HG02973 (cell line): Measurements from ENCODE around the gene DPYD.

ENCODE experiments used
- ATAC-seq: cut with Tn5 transposase; IDR thresholded peaks from one replicate; pipeline ENCODE4 v1.9.1; 2021; ENCODE audit warnings: moderate library complexity; ENCODE audit not compliant: unreplicated experiment

DPYD gene

GRCh38 chr1:97726386-97726785 is 194.4 kb downstream of the DPYD start:
- ATAC-seq, result no peak

DNA sequence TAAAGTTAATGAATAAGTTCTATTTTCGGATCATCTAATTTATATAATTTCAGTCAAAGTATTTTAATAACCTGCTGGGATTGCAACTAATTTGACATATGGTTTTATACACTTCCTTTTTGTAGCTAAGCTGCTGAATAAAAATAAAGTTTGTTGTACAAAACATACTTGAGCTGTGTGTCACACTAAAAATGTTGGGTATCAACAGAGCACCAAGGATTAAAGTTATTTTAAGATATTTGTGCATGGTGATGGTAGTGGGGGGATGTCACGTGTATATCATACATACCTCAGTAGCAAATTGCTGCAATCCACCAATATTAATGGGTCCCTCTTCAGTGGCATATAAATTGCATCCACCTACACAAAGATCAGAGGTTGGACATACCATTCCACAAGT is 199.6 kb downstream of the DPYD start:
- ATAC-seq, result no peak

DNA sequence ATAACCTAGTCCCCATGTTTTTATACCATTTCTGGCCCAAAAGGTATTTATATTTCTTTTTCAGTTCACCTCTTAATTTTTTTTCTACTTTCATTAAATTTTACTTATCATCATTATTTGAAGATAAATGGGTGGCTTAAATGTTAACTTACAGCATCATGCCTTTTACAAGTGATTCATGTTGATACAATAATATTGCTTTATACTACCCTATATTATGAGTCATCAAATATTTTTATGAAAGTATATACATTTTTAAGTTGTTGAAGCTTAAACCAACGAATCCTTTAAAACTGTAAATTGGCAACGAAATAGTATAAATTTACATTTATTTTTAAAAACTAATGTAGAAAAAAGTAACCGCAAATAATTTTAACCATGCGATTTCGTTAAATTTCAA is 207.9 kb downstream of the DPYD start:
- no peak for ATAC-seq

GRCh38 chr1:97711858-97712257 is 209.0 kb downstream of the DPYD start:
- no peak for ATAC-seq

DNA sequence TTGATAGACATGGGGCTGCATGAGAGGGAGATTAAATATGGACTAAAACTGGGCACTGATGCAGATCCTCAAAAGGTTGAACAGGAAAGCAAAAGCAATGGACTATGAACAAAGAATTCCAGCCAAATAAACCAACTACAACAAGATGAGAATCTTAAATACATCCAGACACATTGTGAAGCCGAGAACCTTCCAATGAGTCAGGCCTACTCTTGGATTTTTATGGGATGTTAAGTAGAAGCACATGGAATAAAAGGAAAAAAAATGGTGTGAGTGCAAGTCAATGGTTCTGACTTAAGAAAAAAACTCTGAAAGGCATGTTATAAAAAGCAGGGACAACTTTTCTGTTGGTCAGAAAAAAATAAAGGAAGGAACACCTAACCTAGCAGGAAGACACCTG is 227.2 kb downstream of the DPYD start:
- ATAC-seq, result no peak

GRCh38 chr1:97691325-97691724 is 229.5 kb downstream of the DPYD start:
- ATAC-seq, result no peak

- no peak for ATAC-seq
Observed at GRCh38 chr1:97685360-97685759, 235.5 kb downstream of the DPYD start.

GRCh38 chr1:97680894-97681293 is 239.9 kb downstream of the DPYD start:
- ATAC-seq, result no peak

- no peak for ATAC-seq
Observed at GRCh38 chr1:97680470-97680869, 240.4 kb downstream of the DPYD start.

GRCh38 chr1:97677702-97678101 is 243.1 kb downstream of the DPYD start:
- ATAC-seq, result no peak

GRCh38 chr1:97674517-97674916 is 246.3 kb downstream of the DPYD start:
- no peak for ATAC-seq

GRCh38 chr1:97668945-97669344 is 251.9 kb downstream of the DPYD start:
- no peak for ATAC-seq

- ATAC-seq, result no peak
Observed at GRCh38 chr1:97660431-97661105, 260.3 kb downstream of the DPYD start.

GRCh38 chr1:97654876-97655585 is 265.8 kb downstream of the DPYD start:
- ATAC-seq, result no peak

GRCh38 chr1:97651250-97651649 is 269.6 kb downstream of the DPYD start:
- no peak for ATAC-seq

DNA sequence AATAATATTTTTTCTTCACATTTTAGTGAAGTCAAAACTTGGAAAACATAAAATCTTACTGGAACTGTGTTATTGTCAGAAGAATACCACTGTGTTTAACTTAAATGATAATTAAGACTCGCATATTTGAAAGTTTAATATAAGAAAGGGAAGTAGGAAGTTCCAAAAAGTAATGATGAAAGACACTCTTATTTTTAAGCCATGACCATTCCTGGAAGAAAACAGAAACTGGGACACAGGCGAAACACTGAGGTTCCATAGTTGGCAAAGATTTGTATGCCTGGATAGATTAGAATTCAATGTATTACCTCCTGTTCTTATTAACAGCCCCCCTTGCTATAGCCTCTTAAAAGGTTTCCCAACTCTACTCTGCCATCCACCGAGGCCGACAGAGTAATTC is 271.2 kb downstream of the DPYD start:
- no peak for ATAC-seq

DNA sequence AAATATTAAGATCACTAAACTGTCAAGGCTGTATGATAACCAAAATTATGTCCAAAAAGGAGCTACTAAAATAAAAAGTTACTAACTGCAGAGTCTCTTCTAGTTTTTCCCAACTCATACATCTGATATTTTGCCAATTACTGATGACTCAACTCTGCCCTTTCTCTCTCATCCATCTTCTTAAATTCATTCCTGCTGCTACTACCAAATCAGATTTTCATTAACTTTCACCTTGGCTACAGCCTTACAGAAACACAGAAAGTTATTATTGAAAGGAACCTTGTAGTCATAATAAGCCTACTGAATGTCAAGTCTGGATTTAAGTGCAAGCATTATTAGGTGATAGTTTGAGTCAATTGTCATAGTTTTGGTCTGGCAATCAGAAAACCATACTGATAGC is 273.1 kb downstream of the DPYD start:
- no peak for ATAC-seq

- ATAC-seq, result no peak
Observed at GRCh38 chr1:97646071-97646470, 274.8 kb downstream of the DPYD start.

DNA sequence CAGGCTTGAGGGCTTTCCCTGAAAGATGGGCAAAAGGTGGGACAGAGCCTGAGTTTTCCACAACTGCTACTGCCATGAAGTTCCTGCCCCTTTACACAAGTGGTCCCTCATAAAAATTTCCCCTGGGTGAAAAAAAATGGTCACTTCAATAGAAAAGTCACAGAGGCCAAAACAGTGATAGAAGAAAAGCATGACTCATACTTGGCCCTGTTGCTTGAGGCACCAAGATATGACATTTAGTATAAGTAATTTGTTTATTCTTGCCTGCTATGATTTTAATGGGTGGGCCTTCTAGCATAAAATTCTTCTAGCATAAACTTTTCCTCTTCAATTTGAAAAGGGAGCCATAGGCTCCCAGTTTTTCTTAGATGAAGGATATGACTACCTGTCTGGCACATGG is 280.2 kb downstream of the DPYD start:
- no peak for ATAC-seq

DNA sequence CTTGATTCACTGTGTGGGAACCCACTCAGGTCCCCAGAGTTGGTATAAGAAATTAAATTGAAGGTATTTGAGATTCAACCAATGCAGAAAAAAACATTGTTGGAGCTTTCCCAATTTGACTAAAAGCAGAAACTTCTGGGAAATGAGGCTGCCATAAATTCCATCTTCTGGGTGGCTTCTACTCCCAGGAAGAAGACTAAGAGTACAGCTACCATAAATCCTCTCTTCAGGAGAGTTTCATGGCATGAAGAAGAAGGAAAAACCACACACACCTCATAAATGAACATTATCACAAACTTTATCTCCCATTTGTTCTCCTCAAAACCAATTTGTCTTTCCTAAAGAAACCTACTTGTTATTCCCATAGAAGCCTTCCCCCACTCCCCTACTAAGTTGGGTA is 283.9 kb downstream of the DPYD start:
- ATAC-seq, result no peak

DNA sequence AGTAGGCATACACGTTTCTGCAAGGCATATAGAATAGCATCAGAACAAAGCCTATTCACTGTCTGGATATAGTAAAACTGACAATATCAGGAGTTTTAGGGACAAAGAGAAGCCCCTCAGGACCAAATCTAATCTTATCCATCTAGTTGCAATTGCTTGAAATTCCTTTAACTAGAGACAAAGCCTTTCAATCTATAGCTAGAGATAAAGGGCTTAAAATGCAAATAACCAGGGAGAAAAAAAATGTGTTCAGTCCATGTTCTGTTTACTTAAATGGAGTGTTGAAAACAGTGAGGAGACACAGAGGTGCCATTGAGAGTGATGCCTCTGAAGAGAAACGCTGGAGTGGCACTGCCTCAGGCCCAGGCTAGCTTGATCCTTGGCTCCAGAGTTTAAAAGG is 286.1 kb downstream of the DPYD start:
- no peak for ATAC-seq

DNA sequence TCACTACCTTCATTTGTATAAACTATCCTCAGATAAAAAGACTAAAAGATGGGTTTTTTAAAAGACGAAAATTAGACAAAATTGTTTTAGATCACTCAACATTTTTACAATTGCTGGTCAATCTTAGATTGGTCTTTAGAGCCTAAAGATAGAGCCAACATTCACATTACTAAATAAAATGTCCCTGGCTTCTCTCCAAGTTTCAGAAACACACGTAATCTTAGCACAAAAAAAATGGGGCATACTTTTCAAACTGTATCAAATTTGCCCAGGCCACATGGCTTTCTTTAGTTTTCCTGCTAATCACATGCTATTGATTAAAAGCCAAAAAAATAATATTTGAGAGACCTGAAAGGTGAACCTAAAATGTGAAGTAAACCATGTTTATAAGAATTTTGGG is 288.1 kb downstream of the DPYD start:
- no peak for ATAC-seq

DNA sequence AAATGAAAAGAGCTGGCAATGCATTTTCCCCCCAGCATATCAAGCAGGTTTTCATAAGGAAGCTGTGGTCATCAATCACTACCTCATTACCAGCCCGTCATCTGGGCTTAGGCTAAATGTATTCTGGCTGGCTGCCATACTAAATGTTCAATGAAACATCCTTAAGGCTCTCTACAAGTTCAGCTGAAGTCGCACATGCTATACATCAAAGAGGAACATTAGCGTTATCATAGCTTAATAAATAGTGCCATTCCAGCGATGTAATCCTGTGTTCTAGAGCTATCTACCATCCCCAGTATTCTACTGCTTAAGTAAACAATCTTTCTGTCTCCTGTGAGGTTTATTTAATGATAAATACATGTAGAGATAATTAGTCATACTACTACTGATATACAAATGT is 288.8 kb downstream of the DPYD start:
- no peak for ATAC-seq
